H9 (cell line): ENCODE results near the gene CBLB. TPM values are rescaled to one million over a fixed set of nuclear protein-coding genes. Genes with fewer than 3 reads are reported as not detected.
A peak's percentile ranks its signal among the peaks of the same experiment; 100 is the strongest.

Experiments used
- DNase-seq: peaks from one replicate; pipeline ENCODE4 v3.0.0-alpha.2; 2017
- H2AFZ ChIP-seq: one replicate; pipeline ENCODE4 v1.6.1; 2013; ENCODE audit warnings: mild to moderate bottlenecking, low read length, control low read depth, moderate library complexity
- H2AK5ac ChIP-seq: 2 replicates; pipeline ENCODE4 v1.6.1; 2013; ENCODE audit warnings: low read length, control low read depth, mixed read lengths; ENCODE audit not compliant: insufficient read length
- H2BK120ac ChIP-seq: one replicate; pipeline ENCODE4 v1.6.1; 2013; ENCODE audit warnings: low read depth, mild to moderate bottlenecking, low read length, control low read depth, inconsistent platforms; ENCODE audit not compliant: poor library complexity, severe bottlenecking
- H2BK12ac ChIP-seq: 2 replicates; pipeline ENCODE4 v1.6.1; 2013; ENCODE audit warnings: low read length, control low read depth, mixed read lengths, low read depth; ENCODE audit not compliant: insufficient read length
- H2BK15ac ChIP-seq: 2 replicates; pipeline ENCODE4 v1.6.1; 2013; ENCODE audit warnings: low read depth, low read length, control low read depth
- H2BK20ac ChIP-seq: one replicate; pipeline ENCODE4 v1.6.1; 2013; ENCODE audit warnings: low read depth, mild to moderate bottlenecking, low read length, control low read depth, inconsistent platforms; ENCODE audit not compliant: poor library complexity, severe bottlenecking
- H2BK5ac ChIP-seq: 2 replicates; pipeline ENCODE4 v1.6.1; 2013; ENCODE audit warnings: low read length, control low read depth, mixed read lengths; ENCODE audit not compliant: insufficient read length
- H3K14ac ChIP-seq: 2 replicates; pipeline ENCODE4 v1.6.1; 2013; ENCODE audit warnings: low read length, control low read depth; ENCODE audit not compliant: insufficient read depth
- H3K18ac ChIP-seq: 2 replicates; pipeline ENCODE4 v1.6.1; 2013; ENCODE audit warnings: low read depth, mild to moderate bottlenecking, mixed read lengths, low read length, control low read depth; ENCODE audit not compliant: insufficient read length
- H3K23ac ChIP-seq: 2 replicates; pipeline ENCODE4 v1.6.1; 2013; ENCODE audit warnings: low read length, control low read depth, mixed read lengths, low read depth; ENCODE audit not compliant: insufficient read length
- H3K23me2 ChIP-seq: 2 replicates; pipeline ENCODE4 v1.6.1; 2013; ENCODE audit warnings: low read depth, mild to moderate bottlenecking, mixed read lengths, low read length, control low read depth; ENCODE audit not compliant: insufficient read length, poor library complexity, severe bottlenecking
- H3K27ac ChIP-seq: 2 replicates; pipeline ENCODE4 v1.5.1; 2013; ENCODE audit warnings: low read length, control low read depth, mixed read lengths, low read depth; ENCODE audit not compliant: insufficient read length
- H3K27me3 ChIP-seq: 2 replicates; pipeline ENCODE4 v1.6.1; 2013; ENCODE audit warnings: low read length, control low read depth, inconsistent platforms; ENCODE audit not compliant: insufficient read depth
- H3K4ac ChIP-seq: 2 replicates; pipeline ENCODE4 v1.6.1; 2013; ENCODE audit warnings: low read depth, mild to moderate bottlenecking, control low read depth, inconsistent platforms, low read length, moderate library complexity
- H3K4me1 ChIP-seq: 2 replicates; pipeline ENCODE4 v1.6.1; 2013; ENCODE audit warnings: low read length, control low read depth, inconsistent platforms; ENCODE audit not compliant: insufficient read depth
- H3K4me2 ChIP-seq: 2 replicates; pipeline ENCODE4 v1.6.1; 2013; ENCODE audit warnings: low read length, control low read depth, mixed read lengths; ENCODE audit not compliant: insufficient read length, insufficient read depth
- H3K56ac ChIP-seq: 2 replicates; pipeline ENCODE4 v1.6.1; 2013; ENCODE audit warnings: low read depth, mild to moderate bottlenecking, mixed read lengths, low read length, control low read depth; ENCODE audit not compliant: insufficient read length
- H3K79me1 ChIP-seq: 2 replicates; pipeline ENCODE4 v1.6.1; 2013; ENCODE audit warnings: low read depth, mild to moderate bottlenecking, moderate library complexity, low read length, control low read depth, inconsistent platforms; ENCODE audit not compliant: insufficient read depth, poor library complexity, severe bottlenecking
- H3K79me2 ChIP-seq: 2 replicates; pipeline ENCODE4 v1.6.1; 2013; ENCODE audit warnings: low read length, control low read depth, inconsistent platforms; ENCODE audit not compliant: insufficient read depth
- H3K9ac ChIP-seq: 2 replicates; pipeline ENCODE4 v1.6.1; 2013; ENCODE audit warnings: low read length, control low read depth, mixed read lengths; ENCODE audit not compliant: insufficient read length; ENCODE audit errors: extremely low read depth
- H3K9me3 ChIP-seq: one replicate; pipeline ENCODE4 v1.6.1; 2013; ENCODE audit warnings: low read depth, low read length, inconsistent platforms; ENCODE audit not compliant: control insufficient read depth
- H3T11ph ChIP-seq: one replicate; pipeline ENCODE4 v1.6.1; 2013; ENCODE audit warnings: mild to moderate bottlenecking, low read length, control low read depth, inconsistent platforms
- H4K20me1 ChIP-seq: one replicate; pipeline ENCODE4 v1.6.1; 2013; ENCODE audit not compliant: control insufficient read depth, insufficient read length, insufficient read depth
- H4K5ac ChIP-seq: 2 replicates; pipeline ENCODE4 v1.6.1; 2013; ENCODE audit warnings: low read depth, mild to moderate bottlenecking, mixed read lengths, low read length, control low read depth; ENCODE audit not compliant: insufficient read length
- H4K8ac ChIP-seq: replicated peaks from 2 replicates; pipeline ENCODE4 v1.6.1; 2013; ENCODE audit warnings: low read length, control low read depth, mixed read lengths, low read depth; ENCODE audit not compliant: insufficient read length
- H4K91ac ChIP-seq: 2 replicates; pipeline ENCODE4 v1.6.1; 2013; ENCODE audit warnings: low read depth, mild to moderate bottlenecking, moderate library complexity, mixed read lengths, low read length, control low read depth; ENCODE audit not compliant: insufficient read length
- H3K27ac Mint-ChIP-seq, 3 experiments: 2 replicates in 2 of 3; 3 replicates in 1 of 3; pipeline ENCODE4 v1.8.0; 2020 to 2021; ENCODE audit warnings: mixed read lengths in 3 of 3, mild to moderate bottlenecking in 1 of 3, moderate library complexity in 1 of 3
- H3K27me3 Mint-ChIP-seq: 2 replicates; pipeline ENCODE4 v1.8.0; 2021; ENCODE audit warnings: low read depth, mild to moderate bottlenecking, moderate library complexity, mixed read lengths
- H3K36me3 Mint-ChIP-seq, 3 experiments: 2 replicates in 2 of 3; 3 replicates in 1 of 3; pipeline ENCODE4 v1.8.0; 2020 to 2021; ENCODE audit warnings: low read depth in 3 of 3, mixed read lengths in 3 of 3; ENCODE audit not compliant: insufficient read depth in 1 of 3
- H3K4me1 Mint-ChIP-seq, 2 experiments: 2 replicates each; pipeline ENCODE4 v1.8.0; 2020; ENCODE audit warnings: mixed read lengths in 2 of 2
- H3K4me3 Mint-ChIP-seq, 2 experiments: 2 replicates in 1 of 2; 3 replicates in 1 of 2; pipeline ENCODE4 v1.8.0; 2020 to 2021; ENCODE audit warnings: mild to moderate bottlenecking in 2 of 2, mixed read lengths in 2 of 2, moderate library complexity in 1 of 2
- H3K9me3 Mint-ChIP-seq, 2 experiments: 2 replicates in 1 of 2; 3 replicates in 1 of 2; pipeline ENCODE4 v1.8.0; 2020; ENCODE audit warnings: mild to moderate bottlenecking in 2 of 2, mixed read lengths in 2 of 2, moderate library complexity in 1 of 2
- CTCF ChIP-seq: fragments of 200-600 bp; sonication (generic); conservative IDR thresholded peaks from 3 replicates; pipeline ENCODE4 v1.8.0; 2021; ENCODE audit warnings: antibody characterized with exemption, mild to moderate bottlenecking
- WGBS: extraction: QIAGEN DNeasy Blood & Tissue Kit; methylation state at CpG from one replicate; pipeline ENCODE4 v1.1.7; 2013; ENCODE audit warnings: missing lambda C conversion rate, low lambda C conversion rate, mixed read lengths; ENCODE audit not compliant: insufficient read length; ENCODE audit errors: extremely low coverage; 5-methylcytosine and 5-hydroxymethylcytosine counted together
- total RNA-seq: library from RNA; stranded (reverse); gene quantifications from 2 replicates; pipeline ENCODE4 v1.2.1, GENCODE V29; 2021

Gene CBLB
- total RNA-seq, 1 experiment from 2014 or later = 25.7 TPM

- Histone ChIP-seq H3T11ph (no peak overlapping the region), H2BK15ac (no peak overlapping the region)
- TF ChIP-seq CTCF = no peak
Measured at GRCh38 chr3:105843994-105844393, 24.8 kb downstream of the CBLB start.

More at GRCh38 chr3:105843994-105844393, 24.8 kb downstream of the CBLB start:
- H4K5ac ChIP-seq = no peak overlapping the region
- no peak overlapping the region for H3K9ac ChIP-seq
- H3K36me3 Mint-ChIP-seq = peaks cover 0 to 19% (median 6%) of the 10 kb centered on the region in 3 experiments; a peak in 3 of 7 replicates
- DNase-seq = no peak
- H3K4me3 Mint-ChIP-seq = no peak overlapping the region
- H3K18ac ChIP-seq = no peak overlapping the region
- WGBS = no CpG with 5 or more reads among the region's 6 CpGs
- H2AFZ ChIP-seq = no peak overlapping the region
- H3K4ac ChIP-seq = no peak overlapping the region
- H3K27me3 Mint-ChIP-seq = no peaks in the 10 kb centered on the region
- no peak overlapping the region for H3K56ac ChIP-seq
- no peak overlapping the region for H3K23ac ChIP-seq
- no peak overlapping the region for H4K8ac ChIP-seq
- no peak overlapping the region for H2BK20ac ChIP-seq
- no peak overlapping the region for H2AK5ac ChIP-seq
- peak overlapping the region in 1 of 3 experiments; percentile 64; a peak in 3 of 7 replicates for H3K27ac Mint-ChIP-seq
- H4K91ac ChIP-seq = no peak overlapping the region
- H3K4me1 Mint-ChIP-seq = peaks cover 11 to 34% of the 10 kb centered on the region in 2 experiments
- H2BK5ac ChIP-seq = no peak overlapping the region
- no peak overlapping the region for H3K27ac ChIP-seq
- H3K79me2 ChIP-seq = no peaks in the 10 kb centered on the region
- no peaks in the 10 kb centered on the region for H3K27me3 ChIP-seq
- no peaks in the 10 kb centered on the region for H3K9me3 Mint-ChIP-seq
- no peaks in the 10 kb centered on the region; the same call in 1 of the 2 replicates for H3K4me1 ChIP-seq
- H2BK12ac ChIP-seq = no peak overlapping the region
- H2BK120ac ChIP-seq = no peak overlapping the region
- H4K20me1 ChIP-seq = no peaks in the 10 kb centered on the region
- no peaks in the 10 kb centered on the region for H3K23me2 ChIP-seq
- H3K14ac ChIP-seq = no peak overlapping the region
- no peaks in the 10 kb centered on the region for H3K79me1 ChIP-seq
- no peaks in the 10 kb centered on the region for H3K9me3 ChIP-seq
- no peak overlapping the region for H3K4me2 ChIP-seq
